ENCODE data around the gene GFM1.

Gene GFM1

GRCh38 chr3:158644345-158644908, at the start of gene GFM1:
Gene GFM1, plus strand, starts transcription at chr3:158644527. Its CDS starts 108 bp downstream, at chr3:158644635.
- DNase-seq (ENCODE audit: low read depth in 2 of 2): peak; percentile 77 to 83

- DNase-seq (ENCODE audit: low read depth in 2 of 2): no peak
Measured at GRCh38 chr3:158600787-158601186, 43.5 kb upstream of the GFM1 start.

- DNase-seq (ENCODE audit: low read depth in 2 of 2): no peak
Measured at GRCh38 chr3:158602227-158602626, 42.1 kb upstream of the GFM1 start.

- DNase-seq (ENCODE audit: low read depth in 2 of 2): no peak
Measured at GRCh38 chr3:158617982-158618875, 26.1 kb upstream of the GFM1 start.

- no peak for DNase-seq (ENCODE audit: low read depth in 2 of 2)
Measured at GRCh38 chr3:158625881-158626280, 18.4 kb upstream of the GFM1 start.

GRCh38 chr3:158631981-158632380, 12.3 kb upstream of the GFM1 start:
- no peak for DNase-seq (ENCODE audit: low read depth in 2 of 2)

GRCh38 chr3:158640646-158641045, 3.7 kb upstream of the GFM1 start:
- no peak for DNase-seq (ENCODE audit: low read depth in 2 of 2)

- DNase-seq (ENCODE audit: low read depth in 2 of 2): no peak
Measured at GRCh38 chr3:158642005-158642404, 2.3 kb upstream of the GFM1 start.

- no peak for DNase-seq (ENCODE audit: low read depth in 2 of 2)
Measured at GRCh38 chr3:158642474-158643210, 1.7 kb upstream of the GFM1 start.

- DNase-seq (ENCODE audit: low read depth in 2 of 2): no peak
Measured at GRCh38 chr3:158649791-158650190, 5.5 kb downstream of the GFM1 start.

- no peak for DNase-seq (ENCODE audit: low read depth in 2 of 2)
Measured at GRCh38 chr3:158651192-158651591, 6.9 kb downstream of the GFM1 start.

- no peak for DNase-seq (ENCODE audit: low read depth in 2 of 2)
Measured at GRCh38 chr3:158652463-158652862, 8.1 kb downstream of the GFM1 start.

- no peak for DNase-seq (ENCODE audit: low read depth in 2 of 2)
Measured at GRCh38 chr3:158658889-158659288, 14.6 kb downstream of the GFM1 start.

GRCh38 chr3:158659454-158660237, 15.3 kb downstream of the GFM1 start:
- DNase-seq (ENCODE audit: low read depth in 2 of 2): peak in 1 of 2 donors; percentile 36

- DNase-seq (ENCODE audit: low read depth in 2 of 2): no peak
Measured at GRCh38 chr3:158660711-158661110, 16.4 kb downstream of the GFM1 start.

GRCh38 chr3:158663246-158663645, 18.9 kb downstream of the GFM1 start:
- no peak for DNase-seq (ENCODE audit: low read depth in 2 of 2)

- DNase-seq (ENCODE audit: low read depth in 2 of 2): no peak
Measured at GRCh38 chr3:158663832-158664231, 19.5 kb downstream of the GFM1 start.

GRCh38 chr3:158666416-158666815, 22.1 kb downstream of the GFM1 start:
- no peak for DNase-seq (ENCODE audit: low read depth in 2 of 2)

GRCh38 chr3:158668506-158668905, 24.2 kb downstream of the GFM1 start:
- no peak for DNase-seq (ENCODE audit: low read depth in 2 of 2)

- DNase-seq (ENCODE audit: low read depth in 2 of 2): no peak
Measured at GRCh38 chr3:158671821-158672214, 27.5 kb downstream of the GFM1 start.

- peak; percentile 52 for DNase-seq (ENCODE audit: low read depth in 2 of 2)
Measured at GRCh38 chr3:158672215-158673176, 28.2 kb downstream of the GFM1 start, which contains the start of gene LXN. Gene LXN, minus strand, starts transcription at chr3:158672648. Its CDS starts 170 bp downstream, at chr3:158672478.
